ENCODE data around the gene PPP1R9A.

PPP1R9A gene

DNA sequence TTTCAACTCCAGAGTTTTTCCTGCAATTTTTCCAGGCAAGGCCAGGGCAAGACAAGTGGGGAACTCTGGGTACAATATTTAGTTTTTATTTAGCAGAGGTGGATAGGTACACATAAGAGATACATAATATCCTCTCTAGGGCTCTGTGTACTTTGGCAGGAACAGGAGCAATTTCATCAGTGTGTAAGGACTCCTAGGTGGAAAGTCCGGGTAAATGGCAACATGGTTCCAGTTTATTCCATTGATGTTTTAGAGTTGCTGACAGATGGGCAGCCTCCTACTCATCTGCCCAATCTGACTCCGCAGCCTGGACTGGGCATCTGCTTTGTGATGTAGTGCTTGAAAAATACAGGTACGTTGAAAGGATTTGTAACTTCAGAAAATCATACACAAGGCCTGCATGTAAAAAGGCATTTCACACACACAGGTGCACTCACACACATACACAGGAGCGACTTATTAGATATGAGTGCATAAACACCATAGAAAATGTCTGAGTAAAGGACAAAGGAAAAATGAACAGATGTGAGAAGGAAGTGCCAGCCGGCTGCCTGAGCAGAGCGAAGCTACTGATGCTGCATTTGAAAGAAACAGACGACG, 411.2 kb downstream of the PPP1R9A start:
- no peak overlapping the region for H3K4me3 ChIP-seq (ENCODE audit: low read depth, low read length)
- TF ChIP-seq, protein P1, sequence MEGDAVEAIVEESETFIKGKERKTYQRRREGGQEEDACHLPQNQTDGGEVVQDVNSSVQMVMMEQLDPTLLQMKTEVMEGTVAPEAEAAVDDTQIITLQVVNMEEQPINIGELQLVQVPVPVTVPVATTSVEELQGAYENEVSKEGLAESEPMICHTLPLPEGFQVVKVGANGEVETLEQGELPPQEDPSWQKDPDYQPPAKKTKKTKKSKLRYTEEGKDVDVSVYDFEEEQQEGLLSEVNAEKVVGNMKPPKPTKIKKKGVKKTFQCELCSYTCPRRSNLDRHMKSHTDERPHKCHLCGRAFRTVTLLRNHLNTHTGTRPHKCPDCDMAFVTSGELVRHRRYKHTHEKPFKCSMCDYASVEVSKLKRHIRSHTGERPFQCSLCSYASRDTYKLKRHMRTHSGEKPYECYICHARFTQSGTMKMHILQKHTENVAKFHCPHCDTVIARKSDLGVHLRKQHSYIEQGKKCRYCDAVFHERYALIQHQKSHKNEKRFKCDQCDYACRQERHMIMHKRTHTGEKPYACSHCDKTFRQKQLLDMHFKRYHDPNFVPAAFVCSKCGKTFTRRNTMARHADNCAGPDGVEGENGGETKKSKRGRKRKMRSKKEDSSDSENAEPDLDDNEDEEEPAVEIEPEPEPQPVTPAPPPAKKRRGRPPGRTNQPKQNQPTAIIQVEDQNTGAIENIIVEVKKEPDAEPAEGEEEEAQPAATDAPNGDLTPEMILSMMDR (IDR thresholded peaks at IDR 0.05; ENCODE audit: insufficient read depth, low read length, missing control alignments): no peak
- ChIA-PET CTCF (no interaction called here), POLR2A (no interaction called here)
- DNase-seq (ENCODE audit: low read depth, low spot score): no peak

GRCh38 chr7:95319570-95319969, 412.2 kb downstream of the PPP1R9A start:
- TF ChIP-seq, protein P1 (IDR thresholded peaks at IDR 0.05; ENCODE audit: insufficient read depth, low read length, missing control alignments): no peak
- ChIA-PET POLR2A (no interaction called here), CTCF (interaction anchor here (0.5 kb wide), 1 partner anchor 192 kb away, joined by 3 read pairs; no protein-coding TSS in a partner anchor)

DNA sequence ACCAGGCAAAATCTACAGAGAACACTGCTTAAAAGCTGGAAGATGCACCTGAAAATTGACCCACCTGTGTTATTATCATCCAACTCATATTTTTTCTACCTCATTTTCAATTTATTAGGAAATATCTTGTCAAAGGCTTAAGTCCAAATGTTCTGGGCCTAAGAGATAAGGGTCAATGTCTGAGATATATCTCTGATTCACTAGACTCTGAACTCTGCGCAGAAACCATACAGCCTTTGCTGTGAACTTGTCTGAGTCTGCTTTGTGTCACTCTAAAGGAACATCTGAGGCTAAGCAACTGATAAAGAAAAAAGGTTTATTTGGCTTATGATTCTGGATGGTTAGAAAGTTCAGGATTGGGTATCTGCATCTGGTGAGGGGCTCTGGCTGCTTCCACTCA, 413.3 kb downstream of the PPP1R9A start:
- ChIA-PET POLR2A (no interaction called here), CTCF (no interaction called here)
- TF ChIP-seq, protein P1 (IDR thresholded peaks at IDR 0.05; ENCODE audit: insufficient read depth, low read length, missing control alignments): no peak
- DNase-seq (ENCODE audit: low read depth, low spot score): no peak
- H3K4me3 ChIP-seq (ENCODE audit: low read depth, low read length): no peak overlapping the region

More at GRCh38 chr7:95319570-95319969, 412.2 kb downstream of the PPP1R9A start:
- H3K4me3 ChIP-seq (ENCODE audit: low read depth, low read length): no peak overlapping the region
- DNase-seq (ENCODE audit: low read depth, low spot score): no peak

GRCh38 chr7:95321720-95322119, 414.3 kb downstream of the PPP1R9A start:
- TF ChIP-seq, protein P1 (IDR thresholded peaks at IDR 0.05; ENCODE audit: insufficient read depth, low read length, missing control alignments): no peak
- DNase-seq (ENCODE audit: low read depth, low spot score): no peak
- ChIA-PET POLR2A (no interaction called here), CTCF (interaction anchor here (0.6 kb wide), 1 partner anchor 489 kb away, joined by 3 read pairs; no protein-coding TSS in a partner anchor)
- no peak overlapping the region for H3K4me3 ChIP-seq (ENCODE audit: low read depth, low read length)

DNA sequence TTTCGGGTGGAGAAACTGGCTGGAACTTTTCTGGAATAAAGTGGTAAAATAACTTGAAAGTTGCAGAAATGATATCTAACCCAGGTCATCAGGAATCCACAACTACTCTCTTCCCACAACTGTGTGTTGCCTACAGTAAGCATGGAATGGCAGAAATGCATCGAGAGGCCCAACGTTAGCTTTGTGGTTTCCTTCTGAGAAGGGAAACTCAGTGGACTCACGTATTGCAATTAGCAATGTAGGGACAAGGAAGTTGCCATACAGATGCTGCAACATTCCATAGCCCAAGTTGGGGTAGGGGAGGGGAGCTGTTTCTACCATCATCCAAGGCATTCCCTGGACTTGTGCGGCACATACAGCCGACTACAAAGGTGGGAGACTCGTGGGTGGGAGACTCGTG, 415.0 kb downstream of the PPP1R9A start:
- ChIA-PET CTCF (no interaction called here), POLR2A (no interaction called here)
- TF ChIP-seq, protein P1 (IDR thresholded peaks at IDR 0.05; ENCODE audit: insufficient read depth, low read length, missing control alignments): no peak
- no peak for DNase-seq (ENCODE audit: low read depth, low spot score)
- no peak overlapping the region for H3K4me3 ChIP-seq (ENCODE audit: low read depth, low read length)

DNA sequence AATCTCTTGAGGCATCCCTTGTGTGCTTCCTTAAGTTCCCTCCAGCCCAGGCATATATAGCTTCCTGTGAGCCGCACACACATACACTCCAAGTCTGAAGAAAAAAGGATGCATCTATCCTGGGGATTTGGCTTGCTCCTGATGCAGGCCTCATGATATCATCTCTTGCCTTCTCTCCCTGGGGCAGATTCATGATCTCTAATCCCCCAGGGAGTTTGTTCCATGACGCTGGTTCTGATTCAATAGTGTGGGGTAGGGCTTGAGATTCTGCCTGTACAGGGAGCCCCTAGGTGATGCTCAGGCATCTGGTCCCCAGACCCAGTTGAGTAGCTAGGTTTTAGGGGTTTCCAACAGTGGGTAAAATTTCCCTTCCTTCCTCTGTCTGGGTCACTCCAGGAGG, 415.5 kb downstream of the PPP1R9A start:
- ChIA-PET POLR2A (no interaction called here), CTCF (interaction anchor here (1.2 kb wide), 1 partner anchor 154 kb away, joined by 4 read pairs; no protein-coding TSS in a partner anchor)
- TF ChIP-seq, protein P1 (IDR thresholded peaks at IDR 0.05; ENCODE audit: insufficient read depth, low read length, missing control alignments): no peak
- H3K4me3 ChIP-seq (ENCODE audit: low read depth, low read length): no peak overlapping the region
- no peak for DNase-seq (ENCODE audit: low read depth, low spot score)
